Activated CD4-positive, alpha-beta memory T cell treated with anti-CD3 and anti-CD28 coated beads for 36 hours (primary cell): ENCODE data around the gene FBXO38. TPM values are rescaled to one million over a fixed set of nuclear protein-coding genes. Genes with fewer than 3 reads are reported as not detected.

Experiments used
- CTCF ChIA-PET: fragments of 350-600 bp; sonication (Branson Sonifier 250); formaldehyde crosslinking; loops from one replicate; lab custom pipeline; 2021; ENCODE audit warnings: antibody characterized with exemption, inconsistent platforms; lab: Charles Lee
- POLR2A ChIA-PET: fragments of 350-600 bp; sonication (Branson Sonifier 250); formaldehyde crosslinking; loops from one replicate; lab custom pipeline; 2021; ENCODE audit warnings: antibody characterized with exemption; lab: Charles Lee
- DNase-seq: peaks from one replicate; pipeline ENCODE4 v3.0.0-alpha.2; 2020
- H3K27ac Mint-ChIP-seq: one replicate; pipeline ENCODE4 v1.8.0; 2021; ENCODE audit warnings: mixed read lengths
- H3K27me3 Mint-ChIP-seq: one replicate; pipeline ENCODE4 v1.8.0; 2021; ENCODE audit warnings: mixed read lengths
- H3K36me3 Mint-ChIP-seq: one replicate; pipeline ENCODE4 v1.8.0; 2021; ENCODE audit warnings: mixed read lengths
- H3K4me1 Mint-ChIP-seq: one replicate; pipeline ENCODE4 v1.8.0; 2021; ENCODE audit warnings: low read depth, mixed read lengths
- H3K4me3 Mint-ChIP-seq: one replicate; pipeline ENCODE4 v1.8.0; 2021; ENCODE audit warnings: mild to moderate bottlenecking, mixed read lengths
- H3K9me3 Mint-ChIP-seq: one replicate; pipeline ENCODE4 v1.8.0; 2021; ENCODE audit warnings: mixed read lengths
- intact Hi-C: fragments of 100-400 bp; cut with micrococcal nuclease; formaldehyde crosslinking; loops from one replicate; pipeline ENCODE4 v1.15.1; 2023
- total RNA-seq, 2 experiments: library from RNA; stranded (reverse); gene quantifications; one replicate each; pipeline ENCODE4 v1.2.3, GENCODE V29; 2021

The FBXO38 gene
- total RNA-seq, 2 experiments from 2014 or later = 43.1 to 45.0 TPM

- intact Hi-C loops = loop anchor here (10.0 kb wide), 1 partner anchor 1167 kb away; the partner anchor contains the start of gene CSNK1A1
- Mint-ChIP-seq H3K36me3 (peaks cover 33% of the 10 kb centered on the region), H3K4me3 (no peak overlapping the region), H3K27ac (peak overlapping the region; percentile 36), H3K9me3 (no peaks in the 10 kb centered on the region), H3K4me1 (peaks cover 75% of the 10 kb centered on the region), H3K27me3 (no peaks in the 10 kb centered on the region)
- no peak for DNase-seq
- POLR2A ChIA-PET = no interaction called here
- CTCF ChIA-PET = interaction anchor here (1.2 kb wide), 1 partner anchor 344 kb away, joined by 5 read pairs; no protein-coding TSS in a partner anchor
Observed at GRCh38 chr5:148387325-148387724, 3.6 kb downstream of the FBXO38 start.

- CTCF ChIA-PET = interaction anchor here (0.6 to 1.3 kb wide), 3 partner anchors 16 to 342 kb away, joined by 3 to 5 read pairs (median 4); no protein-coding TSS in a partner anchor
- H3K36me3 Mint-ChIP-seq = peaks cover 36% of the 10 kb centered on the region
Observed at GRCh38 chr5:148388696-148389095, 4.9 kb downstream of the FBXO38 start.

GRCh38 chr5:148390914-148391313 is 7.2 kb downstream of the FBXO38 start:
- no peak overlapping the region for H3K27ac Mint-ChIP-seq
- intact Hi-C loops = no loop called here
- peaks cover 78% of the 10 kb centered on the region for H3K4me1 Mint-ChIP-seq
- CTCF ChIA-PET = interaction anchor here (0.8 kb wide), 1 partner anchor 50 kb away, joined by 3 read pairs; no protein-coding TSS in a partner anchor
- H3K36me3 Mint-ChIP-seq = peaks cover 36% of the 10 kb centered on the region
- no peaks in the 10 kb centered on the region for H3K27me3 Mint-ChIP-seq
- POLR2A ChIA-PET = no interaction called here
- H3K9me3 Mint-ChIP-seq = no peaks in the 10 kb centered on the region
- H3K4me3 Mint-ChIP-seq = no peak overlapping the region
- no peak for DNase-seq

More at GRCh38 chr5:148388696-148389095, 4.9 kb downstream of the FBXO38 start:
- no peaks in the 10 kb centered on the region for H3K9me3 Mint-ChIP-seq
- H3K4me1 Mint-ChIP-seq = peaks cover 81% of the 10 kb centered on the region
- no peaks in the 10 kb centered on the region for H3K27me3 Mint-ChIP-seq
- POLR2A ChIA-PET = interaction anchor here (1.0 to 1.5 kb wide), 2 partner anchors 13 to 19 kb away, joined by 3 to 4 read pairs; no protein-coding TSS in a partner anchor
- no peak for DNase-seq
- H3K4me3 Mint-ChIP-seq = peak overlapping the region; percentile 20
- intact Hi-C loops = loop anchor here (1.0 to 10.0 kb wide), 4 partner anchors 11 to 1166 kb away; partner anchors contain the start of gene CSNK1A1
- H3K27ac Mint-ChIP-seq = peak overlapping the region; percentile 89

- POLR2A ChIA-PET = no interaction called here
- H3K4me3 Mint-ChIP-seq = no peak overlapping the region
- no peak overlapping the region for H3K27ac Mint-ChIP-seq
- peaks cover 73% of the 10 kb centered on the region for H3K4me1 Mint-ChIP-seq
- intact Hi-C loops = no loop called here
- H3K27me3 Mint-ChIP-seq = no peaks in the 10 kb centered on the region
- peaks cover 33% of the 10 kb centered on the region for H3K36me3 Mint-ChIP-seq
- no peak for DNase-seq
- CTCF ChIA-PET = interaction anchor here (0.8 kb wide), 1 partner anchor 50 kb away, joined by 3 read pairs; no protein-coding TSS in a partner anchor
- H3K9me3 Mint-ChIP-seq = no peaks in the 10 kb centered on the region
Observed at GRCh38 chr5:148391422-148391821, 7.7 kb downstream of the FBXO38 start.

GRCh38 chr5:148393390-148393741 is 9.6 kb downstream of the FBXO38 start:
- intact Hi-C loops = no loop called here
- POLR2A ChIA-PET = no interaction called here
- CTCF ChIA-PET = no interaction called here

GRCh38 chr5:148394587-148395019 is 10.8 kb downstream of the FBXO38 start:
- Mint-ChIP-seq H3K27me3 (no peaks in the 10 kb centered on the region), H3K4me1 (peaks cover 63% of the 10 kb centered on the region), H3K4me3 (no peak overlapping the region), H3K9me3 (no peaks in the 10 kb centered on the region), H3K27ac (no peak overlapping the region), H3K36me3 (peaks cover 30% of the 10 kb centered on the region)
- DNase-seq = no peak
- ChIA-PET CTCF (interaction anchor here (0.7 kb wide), 1 partner anchor 218 kb away, joined by 3 read pairs; no protein-coding TSS in a partner anchor), POLR2A (interaction anchor here (1.0 kb wide), 1 partner anchor 10 kb away, joined by 3 read pairs; no protein-coding TSS in a partner anchor)
- intact Hi-C loops = no loop called here

More at GRCh38 chr5:148393390-148393741, 9.6 kb downstream of the FBXO38 start:
- Mint-ChIP-seq H3K4me3 (no peak overlapping the region), H3K36me3 (peaks cover 27% of the 10 kb centered on the region), H3K27me3 (no peaks in the 10 kb centered on the region), H3K4me1 (peaks cover 66% of the 10 kb centered on the region), H3K9me3 (no peaks in the 10 kb centered on the region), H3K27ac (no peak overlapping the region)
- no peak for DNase-seq

GRCh38 chr5:148395031-148395430 is 11.3 kb downstream of the FBXO38 start:
- Mint-ChIP-seq H3K4me3 (no peak overlapping the region), H3K27me3 (no peaks in the 10 kb centered on the region), H3K27ac (no peak overlapping the region), H3K36me3 (peaks cover 31% of the 10 kb centered on the region), H3K9me3 (no peaks in the 10 kb centered on the region), H3K4me1 (peaks cover 62% of the 10 kb centered on the region)
- POLR2A ChIA-PET = no interaction called here
- no peak for DNase-seq
- intact Hi-C loops = no loop called here
- CTCF ChIA-PET = no interaction called here

GRCh38 chr5:148397968-148398595 is 14.3 kb downstream of the FBXO38 start:
- Mint-ChIP-seq H3K4me1 (peaks cover 58% of the 10 kb centered on the region), H3K9me3 (no peaks in the 10 kb centered on the region), H3K27ac (no peak overlapping the region), H3K36me3 (peaks cover 39% of the 10 kb centered on the region), H3K27me3 (no peaks in the 10 kb centered on the region), H3K4me3 (no peak overlapping the region)
- no peak for DNase-seq
- ChIA-PET POLR2A (no interaction called here), CTCF (no interaction called here)
- intact Hi-C loops = no loop called here

GRCh38 chr5:148398698-148399121 is 15.0 kb downstream of the FBXO38 start:
- ChIA-PET CTCF (interaction anchor here (0.6 to 0.8 kb wide), 3 partner anchors 23 to 332 kb away, joined by 3 to 5 read pairs (median 4); no protein-coding TSS in a partner anchor), POLR2A (no interaction called here)
- intact Hi-C loops = loop anchor here (1.0 kb wide), 1 partner anchor 10 kb away; no protein-coding TSS in a partner anchor
- Mint-ChIP-seq H3K36me3 (peaks cover 41% of the 10 kb centered on the region), H3K27me3 (no peaks in the 10 kb centered on the region), H3K27ac (peak overlapping the region; percentile 31), H3K4me3 (no peak overlapping the region), H3K9me3 (no peaks in the 10 kb centered on the region), H3K4me1 (peaks cover 57% of the 10 kb centered on the region)
- DNase-seq = no peak

GRCh38 chr5:148401604-148402003 is 17.8 kb downstream of the FBXO38 start:
- Mint-ChIP-seq H3K27ac (peak overlapping the region; percentile 80), H3K4me3 (no peak overlapping the region), H3K27me3 (no peaks in the 10 kb centered on the region), H3K9me3 (no peaks in the 10 kb centered on the region), H3K36me3 (peaks cover 49% of the 10 kb centered on the region), H3K4me1 (peaks cover 48% of the 10 kb centered on the region)
- ChIA-PET CTCF (interaction anchor here (0.6 to 1.8 kb wide), 5 partner anchors 8 to 1096 kb away, joined by 3 to 6 read pairs (median 3); no protein-coding TSS in a partner anchor), POLR2A (interaction anchor here (1.2 kb wide), 1 partner anchor 13 kb away, joined by 4 read pairs; no protein-coding TSS in a partner anchor)
- DNase-seq = no peak
- intact Hi-C loops = loop anchor here (2.0 kb wide), 1 partner anchor 17 kb away; no protein-coding TSS in a partner anchor

- Mint-ChIP-seq H3K27me3 (no peaks in the 10 kb centered on the region), H3K9me3 (no peaks in the 10 kb centered on the region), H3K27ac (no peak overlapping the region), H3K36me3 (peaks cover 58% of the 10 kb centered on the region), H3K4me3 (no peak overlapping the region), H3K4me1 (peaks cover 44% of the 10 kb centered on the region)
- DNase-seq = no peak
- intact Hi-C loops = no loop called here
- ChIA-PET POLR2A (no interaction called here), CTCF (no interaction called here)
Observed at GRCh38 chr5:148403344-148403743, 19.6 kb downstream of the FBXO38 start.

GRCh38 chr5:148406406-148406805 is 22.6 kb downstream of the FBXO38 start:
- Mint-ChIP-seq H3K4me1 (peaks cover 23% of the 10 kb centered on the region), H3K4me3 (no peak overlapping the region), H3K36me3 (peaks cover 56% of the 10 kb centered on the region), H3K27ac (no peak overlapping the region), H3K9me3 (no peaks in the 10 kb centered on the region), H3K27me3 (no peaks in the 10 kb centered on the region)
- CTCF ChIA-PET = interaction anchor here (0.7 kb wide), 1 partner anchor 11 kb away, joined by 3 read pairs; no protein-coding TSS in a partner anchor
- no peak for DNase-seq
- intact Hi-C loops = no loop called here
- POLR2A ChIA-PET = no interaction called here
